HG02678 (cell line): ENCODE data around the gene RAB31.
"Not testable (repeated sequence)": the region's sequence is repeated elsewhere in the genome, so short reads cannot be mapped to it uniquely, and the experiment has no call there.

Source experiments
- ATAC-seq: cut with Tn5 transposase; IDR thresholded peaks from one replicate; pipeline ENCODE4 v1.9.1; 2021; ENCODE audit warnings: mild to moderate bottlenecking, moderate library complexity; ENCODE audit not compliant: unreplicated experiment

The RAB31 gene

DNA sequence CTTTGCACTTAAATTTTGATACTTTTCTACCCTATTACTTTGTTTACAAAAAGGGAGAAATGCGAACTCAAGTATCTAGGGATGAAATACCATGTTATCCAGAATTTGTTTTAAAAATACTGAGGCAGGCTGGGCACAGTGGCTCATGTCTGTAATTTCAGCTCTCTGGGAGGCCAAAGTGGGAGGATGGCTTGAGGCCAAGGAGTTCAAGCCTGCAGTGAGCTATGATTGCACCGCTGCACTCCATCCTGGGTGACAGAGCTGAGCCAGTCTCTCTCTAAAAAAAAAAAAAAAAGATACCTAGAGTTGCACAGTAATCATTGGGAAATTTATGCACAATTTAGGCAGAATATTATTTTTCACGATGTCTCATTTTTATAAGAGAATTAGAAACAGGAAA, 193.3 kb downstream of the RAB31 start:
- ATAC-seq = no peak

DNA sequence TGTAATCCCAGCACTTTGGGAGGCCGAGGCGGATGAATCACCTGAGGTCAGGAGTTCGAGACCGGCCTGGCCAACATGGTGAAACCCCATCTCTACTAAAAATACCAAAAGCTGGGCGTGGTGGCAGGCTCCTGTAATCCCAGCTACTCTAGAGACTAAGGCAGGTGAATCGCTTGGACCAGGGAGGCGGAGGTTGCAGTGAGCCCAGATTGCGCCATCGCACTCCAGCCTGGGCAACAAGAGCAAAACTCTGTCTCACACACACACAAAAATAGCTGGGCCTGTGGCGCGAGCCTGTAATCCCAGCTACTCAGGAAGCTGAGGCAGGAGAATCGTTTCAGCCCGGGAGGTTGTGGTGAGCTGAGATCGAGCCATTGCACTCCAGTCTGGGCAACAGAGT, 194.2 kb downstream of the RAB31 start:
- not testable (repeated sequence) for ATAC-seq

DNA sequence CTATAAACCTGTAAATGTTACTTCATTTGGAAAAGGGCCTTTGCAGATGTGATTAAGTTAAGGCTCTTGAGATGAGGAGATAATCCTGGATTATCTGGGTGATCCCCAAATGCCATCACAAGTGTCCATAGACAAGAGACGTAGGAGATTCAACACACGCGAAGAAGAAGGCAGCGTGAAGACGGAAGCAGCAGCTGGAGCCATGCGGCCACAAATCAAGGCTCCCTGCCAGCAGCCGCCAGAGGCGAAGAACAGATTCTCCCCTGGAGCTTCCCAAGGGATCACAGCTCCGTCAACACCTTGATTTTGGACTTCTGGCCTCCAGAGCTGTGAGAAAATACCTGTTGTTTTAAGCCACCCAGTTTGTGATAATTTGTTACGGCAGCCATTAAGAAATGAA, 194.7 kb downstream of the RAB31 start:
- no peak for ATAC-seq

DNA sequence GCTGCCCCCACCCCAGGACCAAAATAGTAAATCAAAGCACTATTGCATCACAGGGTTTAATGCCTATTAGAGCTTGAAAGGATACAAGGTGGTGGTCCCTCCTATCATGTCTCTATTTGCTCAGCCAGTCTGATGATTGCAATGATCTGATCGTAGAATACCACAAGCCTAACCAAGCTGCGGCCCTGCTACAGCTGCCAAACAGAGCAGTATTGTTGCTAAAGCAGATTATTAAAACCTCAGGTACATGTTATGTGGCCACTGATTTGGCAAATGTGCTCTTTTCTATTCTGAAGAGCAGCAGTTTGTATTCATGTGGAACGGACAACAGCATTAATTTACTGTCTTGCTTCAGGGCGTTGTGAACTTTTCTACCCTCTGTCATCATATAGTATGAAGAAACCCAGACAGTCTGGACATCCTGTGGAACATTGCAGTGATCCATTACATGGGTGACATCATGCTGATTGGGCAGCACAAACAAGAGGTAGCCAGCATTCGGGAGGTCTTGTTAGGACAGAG, 197.4 kb downstream of the RAB31 start:
- ATAC-seq = no peak

DNA sequence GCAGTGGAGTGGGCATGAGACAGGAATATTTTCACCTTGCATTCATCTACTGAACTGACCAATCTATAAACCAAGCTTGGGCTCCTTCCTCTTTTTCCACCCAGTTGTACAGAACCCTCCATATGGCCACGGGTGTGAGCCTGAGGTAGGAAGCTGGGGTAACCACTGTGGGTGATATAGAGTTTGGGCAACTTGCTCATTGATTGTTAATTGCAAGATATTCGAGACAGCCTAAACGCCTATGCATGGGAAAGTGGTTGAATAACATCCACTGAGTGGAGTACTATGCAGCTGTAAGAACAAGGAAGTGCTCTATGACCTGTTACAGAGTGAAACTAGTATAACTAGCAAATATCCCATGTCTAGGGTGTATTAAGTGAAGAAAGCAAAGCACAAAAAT, 198.4 kb downstream of the RAB31 start:
- no peak for ATAC-seq

DNA sequence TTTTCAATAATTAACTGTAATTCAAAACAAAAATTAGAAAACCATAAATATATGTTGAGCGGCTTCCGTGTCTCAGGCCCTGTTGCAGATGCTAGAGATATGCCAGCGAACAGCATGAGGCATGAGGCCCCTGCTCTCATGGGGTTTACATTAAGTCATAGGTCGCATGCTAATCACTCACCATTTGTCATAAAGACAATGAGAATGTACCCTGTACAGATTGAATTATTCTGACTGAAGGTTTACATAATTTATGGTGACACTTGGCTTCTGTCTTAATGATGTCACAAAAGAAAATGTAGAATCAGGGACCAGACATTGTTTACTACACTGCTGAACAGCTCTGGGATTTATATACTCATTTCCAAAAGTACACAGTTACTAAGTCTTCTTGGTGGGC, 199.8 kb downstream of the RAB31 start:
- no peak for ATAC-seq

DNA sequence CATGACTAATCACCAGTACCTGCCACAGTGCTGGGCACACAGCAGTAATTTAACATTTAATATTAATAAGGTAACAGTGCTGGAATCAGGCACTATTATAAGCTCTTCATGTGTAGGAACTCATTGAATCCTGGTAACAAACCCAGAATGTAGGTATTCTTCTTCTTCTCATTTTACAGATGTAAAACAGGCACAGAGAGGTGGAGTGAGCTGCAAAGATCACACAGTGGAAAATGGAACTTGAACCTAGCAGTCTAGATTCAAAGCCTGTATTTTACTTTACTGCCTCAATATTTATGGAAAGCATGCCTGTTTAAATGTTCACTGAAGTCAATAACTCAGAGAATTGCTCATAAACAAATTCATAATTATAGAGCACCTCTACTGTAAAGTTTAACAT, 202.0 kb downstream of the RAB31 start:
- no peak for ATAC-seq

DNA sequence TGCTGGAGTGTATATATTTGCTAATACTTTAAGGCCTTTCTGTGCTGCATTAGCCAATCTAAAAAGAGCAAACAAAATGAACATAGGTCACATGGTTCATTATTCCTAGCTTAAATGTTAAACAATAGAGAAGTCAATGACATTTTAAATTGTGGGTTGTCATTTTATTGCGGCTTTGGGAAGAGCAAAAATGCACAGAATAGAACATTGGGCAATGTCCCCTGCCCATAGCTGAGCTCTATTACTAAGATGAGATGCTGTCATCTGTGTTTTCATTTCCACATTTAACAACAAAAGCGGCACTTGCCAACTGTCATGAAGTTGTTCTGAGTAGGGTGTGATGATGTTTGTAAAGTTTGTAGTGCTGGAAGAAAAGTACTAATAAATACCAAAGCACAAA, 202.6 kb downstream of the RAB31 start:
- no peak for ATAC-seq

DNA sequence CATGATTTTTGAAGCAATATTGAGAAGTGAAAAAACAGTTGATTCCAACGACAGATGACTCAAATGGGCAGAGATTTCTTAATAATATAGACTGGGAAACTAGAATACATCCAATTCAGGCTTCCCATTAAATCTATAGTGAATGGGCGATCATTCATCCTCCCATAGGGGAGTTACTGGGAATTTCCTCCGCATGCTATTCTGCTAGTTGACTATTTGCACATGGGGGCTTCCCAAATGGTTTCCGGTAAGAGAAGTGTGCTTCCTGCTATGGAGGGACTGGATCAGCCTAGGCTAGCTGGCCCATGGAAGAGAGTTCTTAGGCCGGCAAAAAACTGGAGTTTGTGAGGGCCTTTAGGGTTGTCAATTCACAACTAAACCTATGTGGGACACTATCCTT, 203.1 kb downstream of the RAB31 start:
- no peak for ATAC-seq
